HAP-1 (cell line): ENCODE results near the gene NFKB2.

Experiments
- DNase-seq, 2 experiments: peaks; one replicate each; pipeline ENCODE4 v3.0.0-alpha.2; 2016 to 2020; ENCODE audit warnings: low spot score in 2 of 2
- H3K27me3 ChIP-seq: fragments of 250-450 bp; sonication (Bioruptor Pico); 2 replicates; pipeline ENCODE4 v1.5.1; 2020; ENCODE audit warnings: low read depth, mild to moderate bottlenecking, moderate library complexity
- H3K36me3 ChIP-seq: fragments of 250-450 bp; sonication (Bioruptor Pico); replicated peaks from 2 replicates; pipeline ENCODE4 v1.5.1; 2020; ENCODE audit warnings: mild to moderate bottlenecking
- H3K4me1 ChIP-seq: fragments of 250-450 bp; sonication (Bioruptor Pico); 2 replicates; pipeline ENCODE4 v1.5.1; 2020; ENCODE audit warnings: mild to moderate bottlenecking
- H3K4me3 ChIP-seq: fragments of 250-450 bp; sonication (Bioruptor Pico); 2 replicates; pipeline ENCODE4 v1.5.1; 2020; ENCODE audit warnings: mild to moderate bottlenecking, moderate library complexity
- H3K9me3 ChIP-seq: fragments of 250-450 bp; sonication (Bioruptor Pico); 2 replicates; pipeline ENCODE4 v1.5.1; 2020; ENCODE audit warnings: mild to moderate bottlenecking, moderate library complexity
- in situ Hi-C: fragments of 300-500 bp; cut with MboI; formaldehyde crosslinking; loops from 3 replicates; pipeline ENCODE4 v1.14.3; 2020; ENCODE audit warnings: low sequenced_read_pairs, inconsistent platforms, mixed read lengths

The NFKB2 gene

GRCh38 chr10:102429468-102429867 is 34.0 kb downstream of the NFKB2 start:
- H3K36me3 ChIP-seq: peaks cover 5% of the 10 kb centered on the region
- in situ Hi-C loops: no loop called here
- no peak for DNase-seq
- no peak overlapping the region for H3K4me3 ChIP-seq
- H3K4me1 ChIP-seq: no peaks in the 10 kb centered on the region
- H3K9me3 ChIP-seq: no peaks in the 10 kb centered on the region
- H3K27me3 ChIP-seq: no peaks in the 10 kb centered on the region

- in situ Hi-C loops: no loop called here
- Histone ChIP-seq H3K4me1 (no peaks in the 10 kb centered on the region), H3K27me3 (peaks cover 2% of the 10 kb centered on the region; the same call in 1 of the 2 replicates), H3K36me3 (no peaks in the 10 kb centered on the region; the same call in 1 of the 2 replicates), H3K4me3 (peak overlapping the region; percentile 73), H3K9me3 (no peaks in the 10 kb centered on the region)
- peak; percentile 52 to 65 for DNase-seq
Measured at GRCh38 chr10:102431452-102432124, 36.1 kb downstream of the NFKB2 start.

- DNase-seq: peak; percentile 95 to 98
- no peaks in the 10 kb centered on the region; the same call in 1 of the 2 replicates for H3K36me3 ChIP-seq
- H3K9me3 ChIP-seq: no peaks in the 10 kb centered on the region
- in situ Hi-C loops: no loop called here
- H3K27me3 ChIP-seq: peaks cover 2% of the 10 kb centered on the region; the same call in 1 of the 2 replicates
- no peaks in the 10 kb centered on the region for H3K4me1 ChIP-seq
- H3K4me3 ChIP-seq: peak within 1 kb of the TSS; percentile 73
Measured at GRCh38 chr10:102432162-102432950, 36.9 kb downstream of the NFKB2 start, which contains the start of gene CUEDC2. Gene CUEDC2 (minus strand): TSS chr10:102432574. CDS start chr10:102425188, 7,386 bp downstream.

- no peak for DNase-seq
- H3K36me3 ChIP-seq: no peaks in the 10 kb centered on the region; the same call in 1 of the 2 replicates
- peaks cover 2% of the 10 kb centered on the region; the same call in 1 of the 2 replicates for H3K27me3 ChIP-seq
- in situ Hi-C loops: no loop called here
- H3K9me3 ChIP-seq: no peaks in the 10 kb centered on the region
- H3K4me1 ChIP-seq: no peaks in the 10 kb centered on the region
- H3K4me3 ChIP-seq: no peak overlapping the region
Measured at GRCh38 chr10:102433619-102434046, 38.1 kb downstream of the NFKB2 start.

GRCh38 chr10:102434394-102435132 is 39.1 kb downstream of the NFKB2 start:
- no peak overlapping the region for H3K4me3 ChIP-seq
- H3K4me1 ChIP-seq: no peaks in the 10 kb centered on the region
- H3K9me3 ChIP-seq: no peaks in the 10 kb centered on the region
- no peak for DNase-seq
- peaks cover 2% of the 10 kb centered on the region; the same call in 1 of the 2 replicates for H3K27me3 ChIP-seq
- H3K36me3 ChIP-seq: no peaks in the 10 kb centered on the region; the same call in 1 of the 2 replicates
- in situ Hi-C loops: no loop called here

GRCh38 chr10:102435133-102435497 is 39.6 kb downstream of the NFKB2 start:
- in situ Hi-C loops: no loop called here
- Histone ChIP-seq H3K9me3 (no peaks in the 10 kb centered on the region), H3K27me3 (peaks cover 2% of the 10 kb centered on the region; the same call in 1 of the 2 replicates), H3K4me1 (no peaks in the 10 kb centered on the region), H3K36me3 (no peaks in the 10 kb centered on the region; the same call in 1 of the 2 replicates), H3K4me3 (no peak overlapping the region)
- no peak for DNase-seq

GRCh38 chr10:102435529-102436233 is 40.2 kb downstream of the NFKB2 start:
- Histone ChIP-seq H3K36me3 (no peaks in the 10 kb centered on the region; the same call in 1 of the 2 replicates), H3K9me3 (no peaks in the 10 kb centered on the region), H3K4me1 (no peaks in the 10 kb centered on the region), H3K4me3 (no peak overlapping the region), H3K27me3 (peaks cover 2% of the 10 kb centered on the region; the same call in 1 of the 2 replicates)
- in situ Hi-C loops: no loop called here
- DNase-seq: no peak

- in situ Hi-C loops: no loop called here
- Histone ChIP-seq H3K4me1 (no peaks in the 10 kb centered on the region), H3K27me3 (peaks cover 2% of the 10 kb centered on the region; the same call in 1 of the 2 replicates), H3K36me3 (no peaks in the 10 kb centered on the region; the same call in 1 of the 2 replicates), H3K9me3 (no peaks in the 10 kb centered on the region), H3K4me3 (no peak overlapping the region)
- DNase-seq: no peak
Measured at GRCh38 chr10:102436312-102436711, 40.8 kb downstream of the NFKB2 start.

GRCh38 chr10:102437515-102437914 is 42.0 kb downstream of the NFKB2 start:
- no peak for DNase-seq
- H3K4me1 ChIP-seq: no peaks in the 10 kb centered on the region
- in situ Hi-C loops: no loop called here
- no peaks in the 10 kb centered on the region for H3K9me3 ChIP-seq
- H3K4me3 ChIP-seq: no peak overlapping the region
- peaks cover 2% of the 10 kb centered on the region; the same call in 1 of the 2 replicates for H3K27me3 ChIP-seq
- no peaks in the 10 kb centered on the region for H3K36me3 ChIP-seq

GRCh38 chr10:102438374-102438773 is 42.9 kb downstream of the NFKB2 start:
- DNase-seq: no peak
- Histone ChIP-seq H3K27me3 (peaks cover 2% of the 10 kb centered on the region; the same call in 1 of the 2 replicates), H3K9me3 (no peaks in the 10 kb centered on the region), H3K4me3 (no peak overlapping the region), H3K36me3 (no peaks in the 10 kb centered on the region), H3K4me1 (no peaks in the 10 kb centered on the region)
- in situ Hi-C loops: no loop called here

GRCh38 chr10:102444851-102445250 is 49.3 kb downstream of the NFKB2 start:
- Histone ChIP-seq H3K4me1 (peaks cover 3% of the 10 kb centered on the region), H3K27me3 (no peaks in the 10 kb centered on the region), H3K9me3 (no peaks in the 10 kb centered on the region), H3K4me3 (no peak overlapping the region), H3K36me3 (no peaks in the 10 kb centered on the region)
- in situ Hi-C loops: no loop called here
- DNase-seq: no peak

- peaks cover 19% of the 10 kb centered on the region for H3K36me3 ChIP-seq
- peak; percentile 62 to 90 for DNase-seq
Measured at GRCh38 chr10:102449321-102450123, 54.0 kb downstream of the NFKB2 start.

More at GRCh38 chr10:102449321-102450123, 54.0 kb downstream of the NFKB2 start:
- Histone ChIP-seq H3K4me1 (peaks cover 12% of the 10 kb centered on the region), H3K9me3 (no peaks in the 10 kb centered on the region), H3K27me3 (no peaks in the 10 kb centered on the region), H3K4me3 (peak overlapping the region; percentile 70)
- in situ Hi-C loops: no loop called here
